Keratinocyte (primary cell): ENCODE results near the gene E2F7. TPM values are rescaled to one million over a fixed set of nuclear protein-coding genes. Genes with fewer than 3 reads are reported as not detected.
A peak's percentile ranks its signal among the peaks of the same experiment; 100 is the strongest.

Experiments
- DNase-seq: peaks from one replicate; pipeline ENCODE4 v3.0.0-alpha.2; 2011; ENCODE audit warnings: low read depth, missing footprints, low spot score
- FAIRE-seq: peaks from 2 replicates; lab custom pipeline; 2011; peaks lifted over from hg19 to GRCh38; lab: Jason Lieb, UNC
- H2AFZ ChIP-seq: 2 replicates; pipeline ENCODE4 v1.6.0; 2012; ENCODE audit warnings: low read length, control low read depth, inconsistent platforms; ENCODE audit not compliant: control insufficient read depth
- H3K27ac ChIP-seq: 2 replicates; pipeline ENCODE4 v1.5.1; 2011; ENCODE audit warnings: low read length; ENCODE audit not compliant: control insufficient read depth, insufficient read depth
- H3K27me3 ChIP-seq: 3 replicates; pipeline ENCODE4 v1.6.0; 2011; ENCODE audit warnings: low read length; ENCODE audit not compliant: control insufficient read depth, insufficient read depth; ENCODE audit errors: extremely low read depth
- H3K36me3 ChIP-seq, 2 experiments: 2 replicates in 1 of 2; 3 replicates in 1 of 2; pipeline ENCODE4 v1.5.1; 2011; ENCODE audit warnings: low read length in 2 of 2, mild to moderate bottlenecking in 1 of 2; ENCODE audit not compliant: control insufficient read depth in 2 of 2, insufficient read depth in 2 of 2; ENCODE audit errors: extremely low read depth in 1 of 2
- H3K4me1 ChIP-seq: 3 replicates; pipeline ENCODE4 v1.5.1; 2011; ENCODE audit warnings: low read length; ENCODE audit not compliant: control insufficient read depth, insufficient read depth; ENCODE audit errors: extremely low read depth
- H3K4me2 ChIP-seq: 3 replicates; pipeline ENCODE4 v1.6.0; 2011; ENCODE audit warnings: low read depth, low read length; ENCODE audit not compliant: control insufficient read depth, insufficient read depth; ENCODE audit errors: extremely low read depth
- H3K4me3 ChIP-seq, 3 experiments: fragments of 200-600 bp in 1 of 3; sonication (generic) in 1 of 3; 2 replicates in 2 of 3; 3 replicates in 1 of 3; pipeline ENCODE4 v1.5.1; 2011 to 2016; ENCODE audit warnings: low read length in 3 of 3, mild to moderate bottlenecking in 3 of 3, control low read depth in 2 of 3, inconsistent platforms in 1 of 3, low read depth in 1 of 3, mixed read lengths in 1 of 3, mixed run types in 1 of 3, moderate library complexity in 1 of 3; ENCODE audit not compliant: control insufficient read depth in 2 of 3, insufficient read depth in 2 of 3; ENCODE audit errors: extremely low read depth in 1 of 3
- H3K79me2 ChIP-seq: 2 replicates; pipeline ENCODE4 v1.6.0; 2012; ENCODE audit warnings: low read length; ENCODE audit not compliant: control insufficient read depth, insufficient read depth
- H3K9ac ChIP-seq: 3 replicates; pipeline ENCODE4 v1.6.0; 2011; ENCODE audit warnings: low read length; ENCODE audit not compliant: control insufficient read depth, insufficient read depth; ENCODE audit errors: extremely low read depth
- H3K9me1 ChIP-seq: 3 replicates; pipeline ENCODE4 v1.6.0; 2011; ENCODE audit warnings: low read length; ENCODE audit not compliant: control insufficient read depth, insufficient read depth; ENCODE audit errors: extremely low read depth
- H3K9me3 ChIP-seq: 2 replicates; pipeline ENCODE4 v1.5.1; 2012; ENCODE audit warnings: low read depth, low read length; ENCODE audit not compliant: control insufficient read depth
- H4K20me1 ChIP-seq: 3 replicates; pipeline ENCODE4 v1.6.0; 2011; ENCODE audit warnings: low read length; ENCODE audit not compliant: control insufficient read depth, insufficient read depth; ENCODE audit errors: extremely low read depth
- EZH2 ChIP-seq: IDR thresholded peaks from one replicate; pipeline ENCODE4 v1.6.1; 2012; ENCODE audit warnings: inconsistent platforms, mild to moderate bottlenecking, low read length, moderate library complexity
- dilution Hi-C: fragments of 300-500 bp; cut with MboI; formaldehyde crosslinking; loops from one replicate; pipeline ENCODE4 v1.7.0; 2020; ENCODE audit warnings: low sequenced_read_pairs; ENCODE audit not compliant: extremely low pct_ligation_motif_present
- polyA plus RNA-seq, 5 experiments: library from polyadenylated mRNA; depleted of rRNA in 3 of 5; stranded (reverse) in 3 of 5; stranded (forward) in 1 of 5; unstranded in 1 of 5; fragments of >200 nt; gene quantifications; 1 replicate in 1 of 5; 2 replicates in 3 of 5; 3 replicates in 1 of 5; pipeline versions ENCODE4 v1.2.1 to v1.2.3, GENCODE V29; 2011 to 2012; ENCODE audit warnings: missing spikeins in 2 of 5, low read depth in 1 of 5, low replicate concordance in 1 of 5
- TF ChIP-seq, protein P1 (sequence below), 3 experiments: IDR thresholded peaks in 1 of 3; conservative IDR thresholded peaks in 1 of 3; optimal IDR thresholded peaks in 1 of 3; 2 replicates in 2 of 3; 3 replicates in 1 of 3; pipeline versions ENCODE3 to v1.5.1; 2011; ENCODE audit warnings: low read length in 3 of 3, mild to moderate bottlenecking in 3 of 3, moderate library complexity in 2 of 3, control low read depth in 1 of 3, inconsistent platforms in 1 of 3; ENCODE audit not compliant: insufficient read depth in 2 of 3; ENCODE audit errors: extremely low read depth in 1 of 3

The E2F7 gene
- polyA plus RNA-seq, 1 donor (not counting 4 experiments of a cell fraction or from before 2014, with no cell fraction given) = 9.9 TPM

DNA sequence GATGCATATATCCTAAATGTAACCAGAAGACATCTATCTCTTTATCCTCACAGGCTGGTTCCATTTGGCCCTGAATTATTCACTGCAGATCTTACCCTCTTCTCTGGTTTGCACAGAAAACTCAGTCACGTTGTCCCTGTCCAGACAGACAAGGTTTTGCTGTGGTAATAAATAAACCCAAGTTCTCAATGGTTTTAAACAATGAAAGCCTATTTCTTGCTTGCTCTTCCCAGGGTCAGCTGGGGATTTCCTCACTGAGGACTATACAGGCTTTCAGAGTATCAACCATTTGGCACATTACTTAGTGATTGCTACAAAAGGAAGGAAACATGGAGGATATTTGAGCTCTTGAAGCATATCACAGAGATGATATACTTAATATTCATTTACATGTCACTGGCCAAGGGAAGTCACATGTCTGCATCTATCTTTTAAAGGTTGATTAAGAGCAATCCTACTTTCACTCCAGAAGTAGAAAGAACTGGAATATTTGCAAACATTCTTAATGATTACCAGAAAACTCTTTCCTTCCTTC is 24.4 kb upstream of the E2F7 start:
- no peak for FAIRE-seq
- H3K27me3 ChIP-seq = no peaks in the 10 kb centered on the region
- no peaks in the 10 kb centered on the region for H3K79me2 ChIP-seq
- no peak overlapping the region for H2AFZ ChIP-seq
- no peaks in the 10 kb centered on the region for H3K9me3 ChIP-seq
- no peaks in the 10 kb centered on the region for H3K36me3 ChIP-seq
- dilution Hi-C loops = no loop called here
- H3K4me3 ChIP-seq = no peak overlapping the region
- H3K9me1 ChIP-seq = no peaks in the 10 kb centered on the region
- peaks cover 6% of the 10 kb centered on the region for H3K4me1 ChIP-seq
- no peak for DNase-seq
- H4K20me1 ChIP-seq = no peaks in the 10 kb centered on the region
- H3K27ac ChIP-seq = no peak overlapping the region
- TF ChIP-seq EZH2 = no peak
- TF ChIP-seq, protein P1, sequence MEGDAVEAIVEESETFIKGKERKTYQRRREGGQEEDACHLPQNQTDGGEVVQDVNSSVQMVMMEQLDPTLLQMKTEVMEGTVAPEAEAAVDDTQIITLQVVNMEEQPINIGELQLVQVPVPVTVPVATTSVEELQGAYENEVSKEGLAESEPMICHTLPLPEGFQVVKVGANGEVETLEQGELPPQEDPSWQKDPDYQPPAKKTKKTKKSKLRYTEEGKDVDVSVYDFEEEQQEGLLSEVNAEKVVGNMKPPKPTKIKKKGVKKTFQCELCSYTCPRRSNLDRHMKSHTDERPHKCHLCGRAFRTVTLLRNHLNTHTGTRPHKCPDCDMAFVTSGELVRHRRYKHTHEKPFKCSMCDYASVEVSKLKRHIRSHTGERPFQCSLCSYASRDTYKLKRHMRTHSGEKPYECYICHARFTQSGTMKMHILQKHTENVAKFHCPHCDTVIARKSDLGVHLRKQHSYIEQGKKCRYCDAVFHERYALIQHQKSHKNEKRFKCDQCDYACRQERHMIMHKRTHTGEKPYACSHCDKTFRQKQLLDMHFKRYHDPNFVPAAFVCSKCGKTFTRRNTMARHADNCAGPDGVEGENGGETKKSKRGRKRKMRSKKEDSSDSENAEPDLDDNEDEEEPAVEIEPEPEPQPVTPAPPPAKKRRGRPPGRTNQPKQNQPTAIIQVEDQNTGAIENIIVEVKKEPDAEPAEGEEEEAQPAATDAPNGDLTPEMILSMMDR (optimal IDR thresholded peaks at IDR 0.05 in 1 of 3, IDR thresholded peaks at IDR 0.05 in 1 of 3, conservative IDR thresholded peaks at IDR 0.05 in 1 of 3; ENCODE audit: extremely low read depth in 1 of 3, insufficient read depth in 2 of 3, low read length in 3 of 3) = no peak
- H3K4me2 ChIP-seq = no peak overlapping the region
- H3K9ac ChIP-seq = no peak overlapping the region

DNA sequence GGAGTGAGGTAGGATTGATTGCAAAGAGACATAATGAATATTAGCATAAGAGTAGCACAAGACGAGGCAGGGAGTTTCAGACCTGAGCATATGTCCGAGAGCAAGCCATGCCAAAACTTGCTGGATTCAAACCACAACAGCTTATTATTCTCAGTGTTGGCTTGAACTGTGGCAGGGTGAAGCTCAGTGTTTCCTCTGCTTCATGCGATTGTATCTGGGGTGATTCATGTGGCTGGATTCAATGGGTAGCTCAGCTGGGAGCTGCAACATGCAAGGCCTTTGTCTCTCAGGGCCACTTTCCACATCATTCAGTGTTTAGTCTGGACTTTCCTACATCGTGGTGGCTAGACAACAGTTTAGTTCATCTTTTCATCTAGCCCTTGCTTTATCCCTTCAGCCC is 22.1 kb upstream of the E2F7 start:
- H3K4me2 ChIP-seq = no peak overlapping the region
- H3K9me3 ChIP-seq = no peaks in the 10 kb centered on the region
- H4K20me1 ChIP-seq = no peaks in the 10 kb centered on the region
- no peaks in the 10 kb centered on the region for H3K9me1 ChIP-seq
- FAIRE-seq (peak; percentile 99), DNase-seq (no peak)
- H3K4me3 ChIP-seq = no peak overlapping the region
- dilution Hi-C loops = no loop called here
- TF ChIP-seq, protein P1 (optimal IDR thresholded peaks at IDR 0.05 in 1 of 3, IDR thresholded peaks at IDR 0.05 in 1 of 3, conservative IDR thresholded peaks at IDR 0.05 in 1 of 3; ENCODE audit: extremely low read depth in 1 of 3, insufficient read depth in 2 of 3, low read length in 3 of 3) = no peak
- TF ChIP-seq EZH2 = no peak
- H3K4me1 ChIP-seq = peaks cover 6% of the 10 kb centered on the region
- no peaks in the 10 kb centered on the region for H3K36me3 ChIP-seq
- H3K9ac ChIP-seq = no peak overlapping the region
- no peak overlapping the region for H2AFZ ChIP-seq
- no peaks in the 10 kb centered on the region for H3K27me3 ChIP-seq
- no peak overlapping the region for H3K27ac ChIP-seq
- no peaks in the 10 kb centered on the region for H3K79me2 ChIP-seq
